H1 (cell line): ENCODE measurements around the gene FAM111A. TPM values are rescaled to one million over a fixed set of nuclear protein-coding genes. Genes with fewer than 3 reads are reported as not detected.

Source experiments
- SAP30 ChIP-seq: fragments of 300-600 bp; sonication (generic); IDR thresholded peaks from 2 replicates; pipeline ENCODE4 v1.7.1; 2012; ENCODE audit warnings: low read length, moderate library complexity, mild to moderate bottlenecking, inconsistent platforms; ENCODE audit not compliant: insufficient read depth, insufficient replicate concordance
- polyA plus RNA-seq, 7 experiments: library from polyadenylated mRNA; depleted of rRNA in 3 of 7; stranded (reverse) in 5 of 7; unstranded in 2 of 7; fragments of >200 nt in 5 of 7; fragments of 200-250 nt in 2 of 7; gene quantifications; 1 replicate in 5 of 7; 2 replicates in 1 of 7; 4 replicates in 1 of 7; pipeline versions ENCODE4 v1.2.1 to v1.2.3, GENCODE V29; 2011 to 2013; ENCODE audit warnings: missing spikeins in 2 of 7, mixed read lengths in 2 of 7
- total RNA-seq: library from RNA; stranded (reverse); fragmentation: NEBNext Ultra II Directional; extraction: Animal tissue kit (Norgen Biotek cat#: 25700); gene quantifications from 2 replicates; pipeline ENCODE4 v1.2.1, GENCODE V29; 2021

Gene FAM111A
- total and polyA plus RNA-seq, 2 of the 8 experiments (the other 6 are each of a cell fraction or from before 2014, with no cell fraction given): 10.2 to 29.9 TPM

- no peak for TF ChIP-seq SAP30
- TF ChIP-seq, all 59 proteins: peak for 0
Observed at GRCh38 chr11:59164028-59164427, 21.4 kb downstream of the FAM111A start (continued).
